PC-3 (cell line): ENCODE results near the gene DCBLD1. TPM values are rescaled to one million over a fixed set of nuclear protein-coding genes. Genes with fewer than 3 reads are reported as not detected.
A peak's percentile ranks its signal among the peaks of the same experiment; 100 is the strongest.

ENCODE experiments used
- ATAC-seq: fragments of 200-7000 bp; cut with Tn5 transposase; 2 replicates; pipeline ENCODE4 v1.9.1; 2020; ENCODE audit warnings: mild to moderate bottlenecking, moderate library complexity
- BruUV-seq: library from RNA; stranded (reverse); fragments of 400-500 nt; replicated peaks from 2 replicates; lab custom pipeline; 2021; lab: Mats Ljungman, UMichigan
- CTCF ChIA-PET: fragments of 300-600 bp; sonication (Branson Sonifier 250); formaldehyde crosslinking; loops from one replicate; lab custom pipeline; 2022; ENCODE audit warnings: antibody characterized with exemption; lab: Charles Lee
- POLR2A ChIA-PET: fragments of 300-600 bp; sonication (Branson Sonifier 250); formaldehyde crosslinking; loops from one replicate; lab custom pipeline; 2022; ENCODE audit warnings: antibody characterized with exemption; ENCODE audit not compliant: unreplicated experiment; lab: Charles Lee
- DNase-seq: peaks from one replicate; pipeline ENCODE4 v3.0.0-alpha.2; 2015
- H2AFZ ChIP-seq: fragments of 300-600 bp; sonication (generic); 2 replicates; pipeline ENCODE4 v1.6.0; 2016; ENCODE audit warnings: antibody characterized with exemption, low read length
- H3F3A ChIP-seq: fragments of 300-600 bp; sonication (generic); one replicate; pipeline ENCODE4 v1.6.0; 2017; ENCODE audit warnings: antibody characterized with exemption, low read length, control low read depth, mild to moderate bottlenecking; ENCODE audit not compliant: unreplicated experiment
- H3K27ac ChIP-seq: fragments of 300-600 bp; sonication (generic); 2 replicates; pipeline ENCODE4 v1.5.1; 2016; ENCODE audit warnings: mild to moderate bottlenecking, low read length
- H3K27me3 ChIP-seq: fragments of 300-600 bp; sonication (generic); 2 replicates; pipeline ENCODE4 v1.6.1; 2016; ENCODE audit warnings: low read length, mixed read lengths
- H3K36me3 ChIP-seq: fragments of 300-600 bp; sonication (generic); 2 replicates; pipeline ENCODE4 v1.6.1; 2016; ENCODE audit warnings: low read depth, mixed run types, low read length, mixed read lengths
- H3K4me1 ChIP-seq: fragments of 300-600 bp; sonication (generic); 2 replicates; pipeline ENCODE4 v1.5.1; 2016; ENCODE audit warnings: low read length; ENCODE audit not compliant: insufficient read depth
- H3K4me2 ChIP-seq: fragments of 300-600 bp; sonication (generic); 2 replicates; pipeline ENCODE4 v1.6.0; 2016; ENCODE audit warnings: low read length
- H3K4me3 ChIP-seq: fragments of 300-600 bp; sonication (generic); 2 replicates; pipeline ENCODE4 v1.5.1; 2016; ENCODE audit warnings: mild to moderate bottlenecking, low read length, mixed read lengths
- H3K79me2 ChIP-seq: fragments of 300-600 bp; sonication (generic); 2 replicates; pipeline ENCODE4 v1.6.1; 2017; ENCODE audit warnings: low read length, mixed read lengths
- H3K9ac ChIP-seq: fragments of 300-600 bp; sonication (generic); 2 replicates; pipeline ENCODE4 v1.6.0; 2016; ENCODE audit warnings: mild to moderate bottlenecking, low read length
- H3K9me2 ChIP-seq: fragments of 300-600 bp; sonication (generic); replicated peaks from 2 replicates; pipeline ENCODE4 v1.6.1; 2016; ENCODE audit warnings: mixed run types, low read length, mixed read lengths
- H3K9me3 ChIP-seq: fragments of 300-600 bp; sonication (generic); 2 replicates; pipeline ENCODE4 v1.6.1; 2016; ENCODE audit warnings: low read length, mixed read lengths
- H4K20me1 ChIP-seq: fragments of 300-600 bp; sonication (generic); 2 replicates; pipeline ENCODE4 v1.6.1; 2016; ENCODE audit warnings: low read length, mixed read lengths
- CTCF ChIP-seq: fragments of 300-600 bp; sonication (generic); conservative IDR thresholded peaks from 2 replicates; pipeline ENCODE4 v1.5.1; 2017; ENCODE audit warnings: antibody characterized with exemption, low read depth, mild to moderate bottlenecking, low read length
- EZH2 ChIP-seq: fragments of 300-600 bp; sonication (generic); IDR thresholded peaks from one replicate; pipeline ENCODE4 v1.6.1; 2017; ENCODE audit warnings: antibody characterized with exemption, mild to moderate bottlenecking, low read length; ENCODE audit not compliant: unreplicated experiment
- EZH2phosphoT487 ChIP-seq: fragments of 300-600 bp; sonication (generic); IDR thresholded peaks from 2 replicates; pipeline ENCODE4 v1.6.1; 2018; ENCODE audit warnings: mild to moderate bottlenecking, antibody characterized with exemption, low read length, borderline replicate concordance
- intact Hi-C: fragments of 100-400 bp; cut with micrococcal nuclease; formaldehyde crosslinking; loops from 2 replicates; pipeline ENCODE4 v1.9.0; 2023
- total RNA-seq: library from RNA; depleted of rRNA; stranded (reverse); fragments of >200 nt; gene quantifications from 2 replicates; pipeline ENCODE4 v1.2.3, GENCODE V29; 2014

DCBLD1 gene
- total RNA-seq, 1 experiment from 2014 or later: 35.9 TPM

GRCh38 chr6:117473401-117473800 lies 9.1 kb upstream of the DCBLD1 start:
- Histone ChIP-seq H3F3A (no peaks in the 10 kb centered on the region), H3K9ac (no peak overlapping the region), H2AFZ (no peak overlapping the region), H3K9me2 (no peaks in the 10 kb centered on the region), H3K4me2 (no peak overlapping the region), H3K27me3 (no peaks in the 10 kb centered on the region), H3K4me1 (no peaks in the 10 kb centered on the region), H3K9me3 (no peaks in the 10 kb centered on the region), H3K79me2 (no peaks in the 10 kb centered on the region), H3K4me3 (no peak overlapping the region), H3K36me3 (no peaks in the 10 kb centered on the region), H3K27ac (no peak overlapping the region), H4K20me1 (no peaks in the 10 kb centered on the region)
- no peak for DNase-seq
- no peak for ATAC-seq
- CTCF ChIA-PET: no interaction called here
- no TSS peak for BruUV-seq
- POLR2A ChIA-PET: no interaction called here
- intact Hi-C loops: no loop called here
- TF ChIP-seq EZH2: no peak
- TF ChIP-seq CTCF: no peak
- no peak for TF ChIP-seq EZH2phosphoT487

GRCh38 chr6:117477988-117478852 lies 4.3 kb upstream of the DCBLD1 start:
- H3K27ac ChIP-seq: no peak overlapping the region
- CTCF ChIA-PET: interaction anchor here (0.6 to 0.7 kb wide), 2 partner anchors 73 to 74 kb away, joined by 4 read pairs; no protein-coding TSS in a partner anchor
- H2AFZ ChIP-seq: no peak overlapping the region
- intact Hi-C loops: no loop called here
- no peak overlapping the region for H3K9ac ChIP-seq
- no peak overlapping the region for H3K4me2 ChIP-seq
- no peaks in the 10 kb centered on the region for H3K9me2 ChIP-seq
- peaks cover 6% of the 10 kb centered on the region; the same call in 1 of the 2 replicates for H3K4me1 ChIP-seq
- no peak overlapping the region for H3K4me3 ChIP-seq
- TF ChIP-seq EZH2phosphoT487 (no peak), EZH2 (no peak), CTCF (peak; percentile 29; the same call in 1 of the 2 replicates)
- no peaks in the 10 kb centered on the region for H3F3A ChIP-seq
- ATAC-seq (no peak), DNase-seq (no peak)
- H3K79me2 ChIP-seq: peaks cover under 1% of the 10 kb centered on the region; the same call in 1 of the 2 replicates
- no peaks in the 10 kb centered on the region for H3K36me3 ChIP-seq
- no peaks in the 10 kb centered on the region for H3K27me3 ChIP-seq
- POLR2A ChIA-PET: no interaction called here
- H3K9me3 ChIP-seq: no peaks in the 10 kb centered on the region
- no TSS peak for BruUV-seq
- no peaks in the 10 kb centered on the region for H4K20me1 ChIP-seq

- H3K9me2 ChIP-seq: no peaks in the 10 kb centered on the region
- DNase-seq (no peak), ATAC-seq (no peak)
- no peaks in the 10 kb centered on the region for H3K27me3 ChIP-seq
- H3K4me3 ChIP-seq: no peak overlapping the region
- no peak overlapping the region for H3K4me2 ChIP-seq
- no peaks in the 10 kb centered on the region for H4K20me1 ChIP-seq
- no peak for TF ChIP-seq EZH2
- TF ChIP-seq CTCF: no peak
- TF ChIP-seq EZH2phosphoT487: no peak
- intact Hi-C loops: no loop called here
- no peaks in the 10 kb centered on the region for H3K36me3 ChIP-seq
- no peaks in the 10 kb centered on the region for H3F3A ChIP-seq
- H3K27ac ChIP-seq: no peak overlapping the region
- ChIA-PET CTCF (interaction anchor here (0.6 to 0.7 kb wide), 2 partner anchors 72 to 74 kb away, joined by 4 read pairs; no protein-coding TSS in a partner anchor), POLR2A (no interaction called here)
- H3K9me3 ChIP-seq: no peaks in the 10 kb centered on the region
- peaks cover 6% of the 10 kb centered on the region; the same call in 1 of the 2 replicates for H3K4me1 ChIP-seq
- H2AFZ ChIP-seq: no peak overlapping the region
- BruUV-seq: no TSS peak
- peaks cover 6% of the 10 kb centered on the region for H3K79me2 ChIP-seq
- H3K9ac ChIP-seq: no peak overlapping the region
Measured at GRCh38 chr6:117478853-117479231, 3.6 kb upstream of the DCBLD1 start.
